Suppressor macrophage (primary cell): ENCODE results near the gene BICC1.

Experiments
- DNase-seq, 4 experiments: peaks; one replicate each; pipeline ENCODE4 v3.0.0-alpha.2; 2020 to 2022
- total RNA-seq, 17 experiments: gene quantifications; one replicate each; lab custom pipeline; 2026; ENCODE audit warnings: mixed read lengths in 6 of 17, inconsistent platforms in 3 of 17; lab: John Stamatoyannopoulos, UW

The BICC1 gene
- 0 to 4.3 (median 0.12) reads per million in 17 experiments for total RNA-seq

DNA sequence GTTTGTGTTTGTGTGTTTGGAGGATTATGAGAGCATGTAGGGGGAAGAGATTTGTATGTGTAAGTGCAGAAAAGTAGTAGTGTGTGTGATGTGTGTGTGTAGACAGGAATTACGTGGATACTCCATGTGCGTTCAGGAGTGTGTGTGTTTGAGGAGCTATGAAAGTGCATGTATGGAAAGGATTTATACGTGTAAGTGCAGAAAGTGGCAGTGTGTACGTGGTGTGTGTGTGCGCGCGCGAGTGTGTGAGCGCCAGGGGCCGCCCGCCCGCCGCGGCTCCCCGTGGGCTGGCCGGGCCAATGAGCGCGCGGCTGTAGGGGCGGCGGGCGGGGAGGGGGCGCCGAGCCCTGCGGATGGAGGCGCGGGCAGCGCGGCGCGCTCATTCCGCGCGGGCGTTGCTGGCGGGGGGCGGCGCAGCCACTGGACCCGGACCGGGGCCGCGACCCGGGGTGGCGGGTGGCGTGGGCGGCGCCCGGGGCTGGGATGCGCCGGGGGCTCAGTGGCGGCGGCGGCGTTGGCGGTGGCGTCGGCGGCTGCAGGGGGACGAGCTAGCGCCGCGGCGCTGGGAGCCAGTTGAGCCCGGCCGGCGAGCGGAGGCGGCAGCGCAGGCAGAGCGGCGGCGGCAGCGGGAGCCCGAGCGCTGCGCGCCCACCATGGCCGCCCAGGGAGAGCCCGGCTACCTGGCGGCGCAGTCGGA lies at the start of gene BICC1:
Gene BICC1 (plus strand): TSS at position 382 of the 697 bp plus-strand sequence. CDS start 272 bp downstream, at position 654.
- DNase-seq: peak; percentile 1 to 21 (median 11)

DNA sequence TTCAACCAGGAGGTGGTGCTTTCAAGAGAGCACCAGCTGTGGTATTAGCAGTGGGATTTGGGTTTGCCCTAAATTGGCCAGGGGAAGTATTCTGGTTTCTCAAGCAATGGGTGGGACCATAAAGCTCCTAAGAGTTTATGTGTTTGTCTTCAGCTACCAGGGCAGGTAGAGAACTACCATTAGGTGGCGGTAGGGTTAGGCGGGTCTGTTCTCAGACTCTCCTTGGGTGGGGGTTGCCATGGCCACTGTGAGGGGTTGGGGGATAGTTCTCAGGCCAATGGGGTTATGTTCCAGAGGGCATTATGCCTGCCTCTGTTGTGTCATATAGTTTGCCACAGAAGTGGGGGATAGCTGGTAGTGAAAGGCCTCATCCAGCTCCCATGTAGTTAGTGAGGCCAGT lies 47.7 kb upstream of the BICC1 start:
- DNase-seq: no peak

- peak in 3 of 4 experiments; percentile 1 to 28 (median 5) for DNase-seq
Observed at GRCh38 chr10:58465629-58466028, 47.0 kb upstream of the BICC1 start.

- DNase-seq: no peak
Observed at GRCh38 chr10:58467931-58468635, 44.6 kb upstream of the BICC1 start.

- no peak for DNase-seq
Observed at GRCh38 chr10:58473976-58474375, 38.7 kb upstream of the BICC1 start.

- no peak for DNase-seq
Observed at GRCh38 chr10:58475322-58476277, 37.1 kb upstream of the BICC1 start.

DNA sequence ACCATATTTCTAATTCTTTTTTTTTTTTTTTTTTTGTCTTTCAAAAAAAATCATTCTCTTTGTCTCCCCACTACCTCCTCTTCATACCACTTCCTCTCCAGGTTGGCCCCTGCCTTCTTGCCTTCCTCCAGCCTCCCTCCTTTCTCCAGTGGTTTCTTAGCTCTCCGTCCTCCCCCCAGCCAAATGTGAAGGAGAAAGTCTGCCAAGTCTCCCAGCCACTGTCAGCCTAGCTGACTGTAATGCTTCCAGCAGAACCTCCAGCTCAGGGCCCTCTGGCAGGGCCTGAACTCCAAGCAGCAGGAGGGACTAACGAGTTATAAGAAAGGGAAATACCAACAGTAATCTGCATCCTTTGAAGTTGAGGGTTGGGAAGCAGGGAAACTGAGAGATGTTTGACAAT lies 35.5 kb upstream of the BICC1 start:
- no peak for DNase-seq

DNA sequence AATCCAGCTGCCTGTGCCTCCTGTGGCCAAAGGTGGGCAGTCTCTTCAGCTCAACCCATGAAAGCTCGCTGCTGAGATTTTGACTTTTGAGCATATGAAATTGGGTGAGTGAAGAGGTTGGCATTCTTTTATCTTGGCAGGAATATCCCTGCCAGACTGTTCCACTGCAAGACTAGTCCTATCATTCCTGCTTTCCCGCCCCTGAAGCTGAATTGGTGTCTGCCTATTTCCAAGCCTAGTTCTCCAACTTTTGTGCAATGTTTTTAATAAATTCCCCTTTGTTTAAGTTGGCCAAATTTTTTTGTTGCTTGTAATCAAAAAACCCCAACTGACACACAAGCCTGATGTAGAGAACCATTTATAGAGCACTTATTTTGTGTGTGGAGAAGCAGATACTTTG lies 34.8 kb upstream of the BICC1 start:
- DNase-seq: no peak

GRCh38 chr10:58479045-58479444 lies 33.6 kb upstream of the BICC1 start:
- no peak for DNase-seq

DNA sequence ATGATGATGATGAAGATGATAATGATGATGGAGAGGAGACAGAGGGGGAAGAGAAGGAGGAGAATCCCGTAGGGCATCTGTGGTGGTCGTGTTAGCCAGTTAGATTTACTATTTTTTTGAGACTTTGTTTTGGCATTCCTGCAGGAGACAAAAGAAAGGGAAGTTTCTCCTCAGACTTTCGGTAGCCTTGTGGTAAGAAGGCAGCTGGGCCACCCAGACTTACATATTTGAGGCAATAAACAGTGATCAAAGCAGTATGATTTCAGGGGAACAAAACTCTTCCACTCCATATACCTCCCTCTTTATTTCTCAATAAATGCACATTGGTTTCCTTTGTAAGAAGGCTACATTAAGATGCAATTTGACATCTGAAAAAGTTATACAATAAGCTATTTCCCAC lies 32.4 kb upstream of the BICC1 start:
- DNase-seq: no peak

DNA sequence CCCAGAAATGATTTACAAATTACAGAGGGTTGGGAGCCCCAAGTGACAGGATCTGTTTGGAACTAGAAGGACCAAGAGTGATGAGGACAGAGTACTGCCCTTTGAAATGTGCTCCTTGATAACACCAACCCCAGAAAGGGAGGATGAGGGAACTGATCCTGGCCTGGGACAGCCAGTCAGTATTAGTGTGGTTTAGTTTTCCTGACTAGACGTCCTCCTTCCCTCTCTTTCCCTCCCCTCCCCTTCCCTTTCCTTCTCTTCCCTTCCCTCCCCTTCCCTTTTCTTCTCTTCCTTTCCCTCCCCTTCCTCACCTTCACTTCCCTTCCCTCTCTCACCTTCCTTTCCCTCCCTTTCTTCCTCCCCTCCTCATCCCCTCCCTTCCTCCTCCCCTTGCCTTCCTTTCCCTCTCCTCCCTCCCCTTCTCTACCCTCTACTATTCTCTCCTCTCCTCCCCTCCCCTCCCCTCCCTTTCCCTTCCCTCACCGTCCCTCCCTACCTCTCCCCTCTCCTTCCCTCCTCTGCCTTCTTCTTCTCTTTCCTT lies 31.0 kb upstream of the BICC1 start:
- no peak for DNase-seq

DNA sequence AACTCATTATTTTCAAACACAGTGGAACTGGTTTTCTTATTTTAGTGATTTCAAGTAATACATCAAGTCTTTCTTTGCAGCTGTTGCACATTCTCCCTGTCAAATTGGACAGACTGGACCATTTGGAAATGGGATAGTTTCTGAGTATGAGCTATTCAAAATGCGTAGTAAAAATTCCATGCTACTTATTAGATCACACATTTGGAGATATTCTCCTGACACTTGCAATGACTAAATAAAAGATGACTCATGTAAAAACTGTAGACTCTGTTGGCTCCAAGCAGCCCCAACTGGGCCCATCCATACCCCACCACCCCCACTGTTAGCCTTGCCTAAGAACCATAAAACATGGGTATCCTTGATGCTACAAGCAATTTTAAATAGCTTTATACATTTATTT lies 25.9 kb upstream of the BICC1 start:
- DNase-seq: no peak

- no peak for DNase-seq
Observed at GRCh38 chr10:58488921-58489320, 23.8 kb upstream of the BICC1 start.

- DNase-seq: no peak
Observed at GRCh38 chr10:58502956-58503355, 9.7 kb upstream of the BICC1 start.

- no peak for DNase-seq
Observed at GRCh38 chr10:58508316-58508715, 4.4 kb upstream of the BICC1 start.

- DNase-seq: peak in 3 of 4 experiments; percentile 5 to 9 (median 6)
Observed at GRCh38 chr10:58511765-58512490, 744 bp upstream of the BICC1 start.

- peak; percentile 7 to 27 (median 24) for DNase-seq
Observed at GRCh38 chr10:58513188-58514110, 777 bp downstream of the BICC1 start.

DNA sequence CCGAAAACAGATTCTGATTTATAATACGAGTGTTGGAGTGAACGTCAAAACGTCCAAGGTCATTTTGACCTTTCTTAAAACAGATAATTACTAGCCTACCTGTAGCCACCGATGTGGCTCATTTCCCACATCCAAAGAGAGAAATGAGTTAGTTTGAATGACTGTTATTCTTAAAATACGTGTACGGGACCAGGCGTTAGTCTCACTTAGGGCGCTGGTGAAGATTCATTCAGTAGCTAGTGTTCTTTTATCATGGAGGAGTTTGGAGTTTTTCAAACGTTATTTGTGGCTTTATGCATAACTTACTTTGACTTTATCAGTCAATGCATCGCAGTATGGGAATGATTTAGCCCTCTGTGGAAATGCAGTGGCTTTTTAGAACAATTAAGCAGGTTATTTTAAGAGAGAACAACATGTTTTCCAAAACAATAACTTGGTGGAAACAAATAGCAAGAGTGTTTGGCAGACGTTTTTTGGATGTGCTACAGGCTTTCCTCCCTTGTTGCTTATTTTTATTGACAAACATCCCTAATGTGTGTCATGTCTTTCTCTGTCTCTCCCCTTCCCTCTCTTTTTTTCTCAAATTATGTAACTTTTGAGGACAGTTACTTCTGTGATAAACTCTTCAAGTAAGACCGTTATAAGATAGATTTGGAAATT lies 1.6 kb downstream of the BICC1 start:
- no peak for DNase-seq

GRCh38 chr10:58515291-58515941 lies 2.7 kb downstream of the BICC1 start:
- DNase-seq: no peak

DNA sequence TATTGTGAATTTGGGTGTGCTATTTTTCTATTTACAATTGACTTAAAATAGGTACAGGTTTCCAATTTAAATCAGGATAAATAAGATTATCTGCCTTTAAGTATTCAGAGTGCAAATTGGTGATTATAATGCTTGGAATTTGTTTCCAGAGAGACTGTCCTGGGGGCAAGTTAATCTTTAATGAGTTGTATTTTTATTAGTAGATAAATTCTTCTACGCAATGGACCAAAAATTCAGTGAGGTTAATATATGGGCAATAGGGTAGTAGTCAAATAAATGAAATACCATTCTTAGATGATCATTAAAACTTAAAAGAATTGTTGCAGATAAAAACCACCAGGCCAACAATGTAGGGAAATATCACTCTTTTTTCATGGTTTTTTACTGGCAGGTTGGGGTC lies 3.4 kb downstream of the BICC1 start:
- DNase-seq: no peak
